B cell (primary cell): ENCODE data around the gene GLIS2. TPM values are rescaled to one million over a fixed set of nuclear protein-coding genes. Genes with fewer than 3 reads are reported as not detected.

Experiments
- ATAC-seq: fragments of 200-7000 bp; cut with Tn5 transposase; one replicate; pipeline ENCODE4 v1.10.0; 2021; ENCODE audit warnings: low read depth, mild to moderate bottlenecking, moderate number of reproducible peaks, moderate library complexity
- CTCF ChIA-PET: fragments of 350-600 bp; sonication (Branson Sonifier 250); formaldehyde crosslinking; loops from one replicate; lab custom pipeline; 2021; ENCODE audit warnings: antibody characterized with exemption, inconsistent platforms; lab: Charles Lee
- POLR2A ChIA-PET: fragments of 350-600 bp; sonication (Branson Sonifier 250); formaldehyde crosslinking; loops from one replicate; lab custom pipeline; 2021; ENCODE audit warnings: antibody characterized with exemption; lab: Charles Lee
- DNase-seq: peaks from one replicate; pipeline ENCODE4 v3.0.0; 2013
- H2AFZ ChIP-seq: 2 replicates; pipeline ENCODE4 v1.6.1; 2012; ENCODE audit warnings: mild to moderate bottlenecking, low read depth, low read length; ENCODE audit not compliant: insufficient read depth, poor library complexity, severe bottlenecking
- H3K27ac ChIP-seq, 2 donors: 1 replicate in 1 of 2; 2 replicates in 1 of 2; pipeline ENCODE4 v1.5.1; 2012 to 2013; ENCODE audit warnings: low read length in 2 of 2, mild to moderate bottlenecking in 2 of 2, moderate library complexity in 1 of 2
- H3K27me3 ChIP-seq, 4 experiments: fragments of 200-600 bp in 1 of 4; sonication (generic) in 1 of 4; replicated peaks in 1 of 4; 1 replicate in 2 of 4; 2 replicates in 2 of 4; pipeline versions ENCODE4 v1.6.1 to v1.7.0; 2013 to 2016; ENCODE audit warnings: low read length in 3 of 4, mild to moderate bottlenecking in 2 of 4, mixed read lengths in 1 of 4, moderate library complexity in 1 of 4; ENCODE audit not compliant: insufficient read depth in 4 of 4, control insufficient read depth in 3 of 4; ENCODE audit errors: control extremely low read depth in 1 of 4
- H3K36me3 ChIP-seq, 2 experiments: replicated peaks in 1 of 2; 1 replicate in 1 of 2; 2 replicates in 1 of 2; pipeline versions ENCODE4 v1.6.1 to v1.7.1; 2013; ENCODE audit warnings: low read length in 1 of 2; ENCODE audit not compliant: insufficient read depth in 2 of 2, control insufficient read depth in 1 of 2; ENCODE audit errors: control extremely low read depth in 1 of 2, extremely low read depth in 1 of 2
- H3K4me1 ChIP-seq, 2 donors: fragments of 200-600 bp in 1 of 2; sonication (generic) in 1 of 2; 1 replicate in 1 of 2; 2 replicates in 1 of 2; pipeline versions ENCODE4 v1.5.1 to v1.6.1; 2013 to 2017; ENCODE audit warnings: low read length in 2 of 2; ENCODE audit not compliant: control insufficient read depth in 2 of 2, insufficient read depth in 2 of 2
- H3K4me2 ChIP-seq: replicated peaks from 2 replicates; pipeline ENCODE3; 2012; ENCODE audit warnings: mild to moderate bottlenecking, low read depth, low read length; ENCODE audit not compliant: poor library complexity, severe bottlenecking
- H3K4me3 ChIP-seq, 5 experiments: fragments of 200-600 bp in 1 of 5; sonication (generic) in 1 of 5; 1 replicate in 3 of 5; 2 replicates in 2 of 5; pipeline versions ENCODE4 v1.5.1 to v1.7.0; 2011 to 2016; ENCODE audit warnings: low read length in 4 of 5, mild to moderate bottlenecking in 4 of 5, low read depth in 2 of 5, control low read depth in 1 of 5, moderate library complexity in 1 of 5; ENCODE audit not compliant: insufficient read depth in 1 of 5; ENCODE audit errors: control extremely low read depth in 1 of 5, extremely low read depth in 1 of 5
- H3K79me2 ChIP-seq: fragments of 200-600 bp; sonication (generic); one replicate; pipeline ENCODE4 v1.6.0; 2016; ENCODE audit warnings: low read length; ENCODE audit not compliant: control insufficient read depth, insufficient read depth
- H3K9ac ChIP-seq: fragments of 200-600 bp; sonication (generic); 2 replicates; pipeline ENCODE4 v1.6.1; 2017; ENCODE audit warnings: mild to moderate bottlenecking, low read length, moderate library complexity
- H3K9me3 ChIP-seq, 3 donors: one replicate each; pipeline versions ENCODE4 v1.6.1 to v1.7.1; 2013; ENCODE audit warnings: low read length in 2 of 3; ENCODE audit not compliant: control insufficient read depth in 2 of 3, insufficient read depth in 1 of 3; ENCODE audit errors: control extremely low read depth in 1 of 3
- H4K20me1 ChIP-seq: 2 replicates; pipeline ENCODE4 v1.6.0; 2012; ENCODE audit warnings: mild to moderate bottlenecking, low read length; ENCODE audit not compliant: insufficient read depth, control insufficient read depth, poor library complexity, severe bottlenecking
- H3K27ac Mint-ChIP-seq: one replicate; pipeline ENCODE4 v1.8.0; 2021; ENCODE audit warnings: mixed read lengths
- H3K27me3 Mint-ChIP-seq: one replicate; pipeline ENCODE4 v1.8.0; 2021; ENCODE audit warnings: mixed read lengths
- H3K4me1 Mint-ChIP-seq: one replicate; pipeline ENCODE4 v1.8.0; 2021; ENCODE audit warnings: mixed read lengths
- H3K4me3 Mint-ChIP-seq: one replicate; pipeline ENCODE4 v1.8.0; 2021; ENCODE audit warnings: mixed read lengths
- H3K9me3 Mint-ChIP-seq: one replicate; pipeline ENCODE4 v1.8.0; 2022; ENCODE audit warnings: mixed read lengths; ENCODE audit not compliant: insufficient read depth
- CTCF ChIP-seq: fragments of 200-600 bp; IDR thresholded peaks from one replicate; pipeline ENCODE4 v1.8.0; 2022; ENCODE audit warnings: antibody characterized with exemption, mild to moderate bottlenecking
- EZH2 ChIP-seq: IDR thresholded peaks from 2 replicates; pipeline ENCODE4 v1.6.1; 2012; ENCODE audit warnings: borderline replicate concordance, low read depth, mild to moderate bottlenecking, moderate library complexity, low read length; ENCODE audit not compliant: insufficient read depth, poor library complexity, severe bottlenecking
- WGBS: methylation state at CpG from one replicate; pipeline ENCODE4 v1.1.5; 2013; ENCODE audit warnings: missing lambda C conversion rate; ENCODE audit not compliant: insufficient coverage; 5-methylcytosine and 5-hydroxymethylcytosine counted together
- intact Hi-C: fragments of 100-400 bp; cut with micrococcal nuclease; formaldehyde crosslinking; loops from one replicate; pipeline ENCODE4 v1.10.0; 2022
- polyA plus RNA-seq: library from polyadenylated mRNA; depleted of rRNA; stranded (reverse); fragments of >200 nt; gene quantifications from 2 replicates; pipeline ENCODE4 v1.2.3, GENCODE V29; 2012
- total RNA-seq, 2 donors: library from RNA; stranded (reverse); fragments of 120-200 nt in 1 of 2; gene quantifications; 1 replicate in 1 of 2; 2 replicates in 1 of 2; pipeline versions ENCODE4 v1.2.3 to v1.2.4, GENCODE V29; 2013 to 2022

The GLIS2 gene
- total and polyA plus RNA-seq, 2 donors (not counting 1 experiment from before 2014, with no cell fraction given), result not detected

GRCh38 chr16:4358831-4359561 is 43.1 kb downstream of the GLIS2 start:
- no peak overlapping the region for H3K4me3 ChIP-seq
- H3K27ac Mint-ChIP-seq, result no peak overlapping the region
- no peaks in the 10 kb centered on the region for H3K27me3 ChIP-seq
- peak; percentile 77 for ATAC-seq
- TF ChIP-seq EZH2 (no peak), CTCF (peak; percentile 95)
- peak; percentile 73 for DNase-seq
- intact Hi-C loops, result loop anchor here (1.0 kb wide), 2 partner anchors 43 to 189 kb away; no protein-coding TSS in a partner anchor
- 76% methylated on average over 12 of the region's 19 CpGs for WGBS
- H3K27me3 Mint-ChIP-seq, result no peaks in the 10 kb centered on the region
- H3K9me3 Mint-ChIP-seq, result no peaks in the 10 kb centered on the region
- ChIA-PET POLR2A (interaction anchor here (1.2 kb wide), 1 partner anchor 43 kb away, joined by 3 read pairs; no protein-coding TSS in a partner anchor), CTCF (interaction anchor here (0.6 to 5.6 kb wide), 20 partner anchors 9 to 733 kb away, joined by 3 to 112 read pairs (median 4); no protein-coding TSS in a partner anchor)
- H3K36me3 ChIP-seq, result peaks cover 1 to 67% of the 10 kb centered on the region in 2 experiments
- no peak overlapping the region for H3K4me2 ChIP-seq
- H3K9ac ChIP-seq, result no peak overlapping the region
- peaks cover 6% of the 10 kb centered on the region for H3K4me1 Mint-ChIP-seq
- no peak overlapping the region for H3K4me3 Mint-ChIP-seq
- peaks cover 0 to 3% (median 0%) of the 10 kb centered on the region in 3 donors for H3K9me3 ChIP-seq
- H4K20me1 ChIP-seq, result peaks cover 40% of the 10 kb centered on the region
- peaks cover 0 to 18% of the 10 kb centered on the region in 2 donors for H3K4me1 ChIP-seq
- H2AFZ ChIP-seq, result no peak overlapping the region
- H3K79me2 ChIP-seq, result no peaks in the 10 kb centered on the region
- no peak overlapping the region for H3K27ac ChIP-seq

GRCh38 chr16:4359914-4360313 is 44.0 kb downstream of the GLIS2 start:
- DNase-seq, result no peak
- no peak overlapping the region for H2AFZ ChIP-seq
- Mint-ChIP-seq H3K27ac (no peak overlapping the region), H3K4me3 (no peak overlapping the region), H3K9me3 (no peaks in the 10 kb centered on the region), H3K27me3 (no peaks in the 10 kb centered on the region), H3K4me1 (peaks cover 12% of the 10 kb centered on the region)
- no peak overlapping the region for H3K4me2 ChIP-seq
- no peak for ATAC-seq
- H3K79me2 ChIP-seq, result no peaks in the 10 kb centered on the region
- WGBS, result 100% methylated on average over 3 of the region's 3 CpGs
- TF ChIP-seq CTCF (no peak), EZH2 (no peak)
- H3K27ac ChIP-seq, result no peak overlapping the region
- intact Hi-C loops, result loop anchor here (1.0 kb wide), 2 partner anchors 42 to 188 kb away; no protein-coding TSS in a partner anchor
- POLR2A ChIA-PET, result interaction anchor here (1.2 kb wide), 1 partner anchor 42 kb away, joined by 3 read pairs; no protein-coding TSS in a partner anchor
- H4K20me1 ChIP-seq, result peaks cover 40% of the 10 kb centered on the region
- H3K4me1 ChIP-seq, result peaks cover 2 to 27% of the 10 kb centered on the region in 2 donors
- H3K36me3 ChIP-seq, result peaks cover 1 to 71% of the 10 kb centered on the region in 2 experiments
- H3K4me3 ChIP-seq, result no peak overlapping the region
- CTCF ChIA-PET, result interaction anchor here (0.8 to 5.6 kb wide), 16 partner anchors 9 to 732 kb away, joined by 3 to 112 read pairs (median 4); no protein-coding TSS in a partner anchor
- H3K27me3 ChIP-seq, result no peaks in the 10 kb centered on the region
- H3K9me3 ChIP-seq, result peaks cover 0 to 3% (median 0%) of the 10 kb centered on the region in 3 donors
- no peak overlapping the region for H3K9ac ChIP-seq
